Gastrocnemius medialis (tissue), 4 donors: ENCODE measurements around the gene LSAMP.

Source experiments
- CTCF ChIP-seq, 5 experiments: fragments of 450-650 bp in 3 of 5; fragments of 200-600 bp in 2 of 5; sonication (generic) in 2 of 5; IDR thresholded peaks in 4 of 5; conservative IDR thresholded peaks in 1 of 5; 1 replicate in 4 of 5; 2 replicates in 1 of 5; pipeline ENCODE4 v1.5.1; 2016 to 2019; ENCODE audit warnings: antibody characterized with exemption in 5 of 5, mild to moderate bottlenecking in 3 of 5, moderate library complexity in 3 of 5
- POLR2A ChIP-seq, 2 donors: fragments of 450-650 bp; IDR thresholded peaks; one replicate each; pipeline ENCODE4 v1.6.1; 2017; ENCODE audit warnings: antibody characterized with exemption in 2 of 2, mild to moderate bottlenecking in 2 of 2, moderate library complexity in 2 of 2

- TF ChIP-seq CTCF (IDR thresholded peaks at IDR 0.05 in 4 of 5, conservative IDR thresholded peaks at IDR 0.05 in 1 of 5), result no peak
- TF ChIP-seq POLR2A (IDR thresholded peaks at IDR 0.05), result no peak
Measured at GRCh38 chr3:116241677-116242076, 203.6 kb downstream of the LSAMP start.
